ENCODE results near the gene CLEC17A. TPM values are rescaled to one million over a fixed set of nuclear protein-coding genes. Genes with fewer than 3 reads are reported as not detected.

CLEC17A gene
- total and polyA plus RNA-seq, 2 experiments from 2014 or later: not detected

DNA sequence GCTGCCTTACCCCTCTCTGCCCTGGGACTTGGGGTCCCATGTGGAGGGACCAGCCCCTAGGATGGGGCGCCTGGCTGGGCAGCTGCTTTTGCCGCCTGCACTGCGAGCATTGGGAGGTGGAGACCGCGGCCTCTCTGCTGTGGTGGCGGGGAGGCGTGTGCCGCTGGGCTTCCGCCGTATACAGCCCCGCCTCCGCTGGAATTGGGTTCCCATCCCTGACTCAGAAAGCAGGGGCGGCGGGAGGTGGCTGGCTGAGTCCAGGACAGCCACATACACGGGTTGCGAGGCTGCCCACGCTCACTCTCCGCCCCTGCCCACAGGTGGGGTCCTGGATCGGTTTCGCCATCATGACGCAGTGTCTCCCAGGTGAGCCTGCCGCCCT, 17.6 kb upstream of the CLEC17A start:
- Histone ChIP-seq H4K20me1 (ENCODE audit: insufficient read depth, poor library complexity, severe bottlenecking) (peaks cover 5% of the 10 kb centered on the region), H3K4me2 (no peak overlapping the region), H3K27me3 (no peaks in the 10 kb centered on the region), H3K4me3 (no peak overlapping the region), H3K79me2 (peaks cover 30% of the 10 kb centered on the region), H2AFZ (no peak overlapping the region), H3K9me3 (ENCODE audit: low read depth) (no peaks in the 10 kb centered on the region), H3K4me1 (ENCODE audit: insufficient read depth) (no peaks in the 10 kb centered on the region), H3K27ac (no peak overlapping the region), H3K36me3 (replicated peaks; ENCODE audit: insufficient read depth, low read depth) (no peaks in the 10 kb centered on the region), H3K9me2 (replicated peaks; ENCODE audit: insufficient read depth) (no peaks in the 10 kb centered on the region)
- 96% methylated on average over 22 of the region's 22 CpGs for WGBS (ENCODE audit: low lambda C conversion rate, missing lambda C conversion rate)
- TF ChIP-seq EZH2 (IDR thresholded peaks at IDR 0.05; ENCODE audit: borderline replicate concordance) (no peak), EZH2phosphoT487 (IDR thresholded peaks at IDR 0.05; ENCODE audit: low read depth, severe bottlenecking, unreplicated experiment) (no peak)
- TF ChIP-seq, protein P1, sequence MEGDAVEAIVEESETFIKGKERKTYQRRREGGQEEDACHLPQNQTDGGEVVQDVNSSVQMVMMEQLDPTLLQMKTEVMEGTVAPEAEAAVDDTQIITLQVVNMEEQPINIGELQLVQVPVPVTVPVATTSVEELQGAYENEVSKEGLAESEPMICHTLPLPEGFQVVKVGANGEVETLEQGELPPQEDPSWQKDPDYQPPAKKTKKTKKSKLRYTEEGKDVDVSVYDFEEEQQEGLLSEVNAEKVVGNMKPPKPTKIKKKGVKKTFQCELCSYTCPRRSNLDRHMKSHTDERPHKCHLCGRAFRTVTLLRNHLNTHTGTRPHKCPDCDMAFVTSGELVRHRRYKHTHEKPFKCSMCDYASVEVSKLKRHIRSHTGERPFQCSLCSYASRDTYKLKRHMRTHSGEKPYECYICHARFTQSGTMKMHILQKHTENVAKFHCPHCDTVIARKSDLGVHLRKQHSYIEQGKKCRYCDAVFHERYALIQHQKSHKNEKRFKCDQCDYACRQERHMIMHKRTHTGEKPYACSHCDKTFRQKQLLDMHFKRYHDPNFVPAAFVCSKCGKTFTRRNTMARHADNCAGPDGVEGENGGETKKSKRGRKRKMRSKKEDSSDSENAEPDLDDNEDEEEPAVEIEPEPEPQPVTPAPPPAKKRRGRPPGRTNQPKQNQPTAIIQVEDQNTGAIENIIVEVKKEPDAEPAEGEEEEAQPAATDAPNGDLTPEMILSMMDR (IDR thresholded peaks at IDR 0.05; ENCODE audit: poor library complexity): no peak
- no peak for DNase-seq (ENCODE audit: low spot score)

DNA sequence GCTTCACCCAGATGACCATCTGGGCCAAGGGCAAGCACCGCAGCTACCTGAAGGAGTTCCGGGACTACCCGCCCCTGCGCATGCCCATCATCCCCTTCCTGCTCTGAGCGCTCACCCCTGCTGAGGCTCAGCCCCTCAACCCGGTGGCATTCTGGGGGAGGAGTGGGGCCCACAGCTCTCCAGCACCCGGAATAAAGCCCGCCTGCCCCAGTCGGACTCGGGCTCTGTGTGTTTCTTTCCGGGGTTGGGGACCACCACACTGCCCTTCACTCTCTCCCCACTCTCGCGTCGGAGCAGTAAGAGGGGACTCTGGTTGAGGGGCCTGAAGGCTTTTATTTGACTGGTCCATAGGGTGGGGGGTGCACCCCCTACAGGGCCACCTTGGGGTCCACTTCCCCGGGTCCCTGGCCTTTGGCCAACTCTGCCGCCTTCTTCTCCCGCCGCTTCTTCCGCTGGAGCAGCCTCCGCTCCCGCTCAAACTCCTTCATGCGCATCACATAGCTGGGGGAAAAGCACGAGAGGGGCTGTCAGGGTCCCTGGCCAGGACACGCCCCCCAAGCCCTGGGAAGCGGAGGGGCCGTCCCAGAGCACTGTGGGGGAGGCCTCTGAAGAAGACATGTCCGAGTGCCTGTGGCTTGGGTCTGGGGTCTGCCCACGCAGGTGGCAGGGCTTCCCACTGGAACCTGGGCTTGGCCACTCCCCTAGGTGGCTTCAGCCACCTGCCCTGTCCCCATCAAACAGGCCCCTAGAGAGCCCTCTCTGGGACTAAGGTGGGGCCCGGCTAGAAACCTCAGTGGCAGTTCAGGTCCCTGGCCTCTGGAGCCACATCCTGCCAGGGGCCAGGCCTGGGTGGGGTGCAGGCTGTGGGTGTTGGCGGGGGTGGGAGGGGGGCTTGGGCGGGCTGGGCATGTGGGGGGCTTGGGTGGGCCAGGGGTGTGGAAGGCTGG, 16.8 kb upstream of the CLEC17A start:
- Histone ChIP-seq H4K20me1 (ENCODE audit: insufficient read depth, poor library complexity, severe bottlenecking) (peaks cover 3% of the 10 kb centered on the region), H3K4me1 (ENCODE audit: insufficient read depth) (peaks cover 5% of the 10 kb centered on the region), H3K36me3 (replicated peaks; ENCODE audit: insufficient read depth, low read depth) (no peaks in the 10 kb centered on the region), H3K9me2 (replicated peaks; ENCODE audit: insufficient read depth) (no peaks in the 10 kb centered on the region), H3K79me2 (peaks cover 30% of the 10 kb centered on the region), H2AFZ (no peak overlapping the region), H3K4me2 (no peak overlapping the region), H3K27ac (no peak overlapping the region), H3K27me3 (no peaks in the 10 kb centered on the region), H3K4me3 (no peak overlapping the region), H3K9me3 (ENCODE audit: low read depth) (no peaks in the 10 kb centered on the region)
- 95% methylated on average over 26 of the region's 31 CpGs for whole genome bisulfite sequencing (ENCODE audit: low lambda C conversion rate, missing lambda C conversion rate)
- TF ChIP-seq, protein P1 (IDR thresholded peaks at IDR 0.05; ENCODE audit: poor library complexity): no peak
- TF ChIP-seq EZH2 (IDR thresholded peaks at IDR 0.05; ENCODE audit: borderline replicate concordance) (no peak), EZH2phosphoT487 (IDR thresholded peaks at IDR 0.05; ENCODE audit: low read depth, severe bottlenecking, unreplicated experiment) (no peak)
- DNase-seq (ENCODE audit: low spot score): peak; percentile 7

DNA sequence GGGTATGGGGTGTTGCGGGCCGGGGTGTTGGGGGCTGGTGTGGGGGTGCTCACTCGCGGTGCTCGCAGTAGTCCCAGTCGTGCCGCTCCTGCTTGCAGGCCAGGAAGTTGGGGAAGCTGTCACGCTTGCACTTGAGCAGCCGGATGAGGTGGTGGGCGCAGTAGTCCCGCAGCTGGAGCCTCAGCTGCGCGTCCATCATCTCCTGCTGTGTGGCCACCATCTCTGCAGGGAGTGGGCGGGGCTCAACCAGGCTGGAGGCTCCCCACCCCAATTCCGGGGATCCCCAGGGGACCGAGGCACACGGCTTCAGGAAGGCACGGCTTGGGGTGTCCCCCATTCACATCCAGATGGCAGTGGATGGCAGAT, 16.2 kb upstream of the CLEC17A start:
- Histone ChIP-seq H2AFZ (no peak overlapping the region), H3K9me2 (replicated peaks; ENCODE audit: insufficient read depth) (no peaks in the 10 kb centered on the region), H4K20me1 (ENCODE audit: insufficient read depth, poor library complexity, severe bottlenecking) (peaks cover 3% of the 10 kb centered on the region), H3K36me3 (replicated peaks; ENCODE audit: insufficient read depth, low read depth) (no peaks in the 10 kb centered on the region), H3K27me3 (no peaks in the 10 kb centered on the region), H3K4me3 (no peak overlapping the region), H3K9me3 (ENCODE audit: low read depth) (no peaks in the 10 kb centered on the region), H3K4me1 (ENCODE audit: insufficient read depth) (peaks cover 6% of the 10 kb centered on the region), H3K27ac (no peak overlapping the region), H3K4me2 (no peak overlapping the region), H3K79me2 (peaks cover 31% of the 10 kb centered on the region)
- WGBS (ENCODE audit: low lambda C conversion rate, missing lambda C conversion rate): 97% methylated on average over 14 of the region's 18 CpGs
- no peak for DNase-seq (ENCODE audit: low spot score)
- TF ChIP-seq, protein P1 (IDR thresholded peaks at IDR 0.05; ENCODE audit: poor library complexity): no peak
- no peak for TF ChIP-seq EZH2phosphoT487 (IDR thresholded peaks at IDR 0.05; ENCODE audit: low read depth, severe bottlenecking, unreplicated experiment)
- no peak for TF ChIP-seq EZH2 (IDR thresholded peaks at IDR 0.05; ENCODE audit: borderline replicate concordance)

All from hepatocyte (in vitro differentiated cells).